HFFc6 (cell line): ENCODE measurements around the gene FOXI1. TPM values are rescaled to one million over a fixed set of nuclear protein-coding genes. Genes with fewer than 3 reads are reported as not detected.

ENCODE experiments used
- DNase-seq: peaks from one replicate; pipeline ENCODE4 v3.0.0-alpha.2; 2018
- H3K27ac Mint-ChIP-seq: 2 replicates; pipeline ENCODE4 v1.8.0; 2020; ENCODE audit warnings: mild to moderate bottlenecking, mixed read lengths
- H3K27me3 Mint-ChIP-seq: 2 replicates; pipeline ENCODE4 v1.8.0; 2021; ENCODE audit warnings: mild to moderate bottlenecking, moderate library complexity, mixed read lengths; ENCODE audit not compliant: insufficient read depth
- H3K36me3 Mint-ChIP-seq: 2 replicates; pipeline ENCODE4 v1.8.0; 2021; ENCODE audit warnings: low read depth, mixed read lengths
- H3K4me1 Mint-ChIP-seq: 2 replicates; pipeline ENCODE4 v1.8.0; 2020; ENCODE audit warnings: low read depth, mixed read lengths
- H3K4me3 Mint-ChIP-seq: 2 replicates; pipeline ENCODE4 v1.8.0; 2020; ENCODE audit warnings: mild to moderate bottlenecking, moderate library complexity, mixed read lengths
- H3K9me3 Mint-ChIP-seq: 2 replicates; pipeline ENCODE4 v1.8.0; 2020; ENCODE audit warnings: mild to moderate bottlenecking, mixed read lengths
- total RNA-seq, 6 experiments: library from RNA; stranded (reverse); fragmentation: NEBNext Ultra II Directional; extraction: Animal tissue kit (Norgen Biotek cat#: 25700); gene quantifications; 2 replicates in 1 of 6; 3 replicates in 5 of 6; pipeline ENCODE4 v1.2.3, GENCODE V29; 2021
- TF ChIP-seq, protein P1 (sequence below): fragments of 200-600 bp; sonication (generic); IDR thresholded peaks from 2 replicates; pipeline ENCODE4 v1.5.0; 2021; ENCODE audit warnings: antibody characterized with exemption, mild to moderate bottlenecking

The FOXI1 gene
- total RNA-seq, 6 experiments from 2014 or later: not detected

- H3K36me3 Mint-ChIP-seq: no peaks in the 10 kb centered on the region
- no peaks in the 10 kb centered on the region; the same call in 1 of the 2 replicates for H3K9me3 Mint-ChIP-seq
- TF ChIP-seq, protein P1, sequence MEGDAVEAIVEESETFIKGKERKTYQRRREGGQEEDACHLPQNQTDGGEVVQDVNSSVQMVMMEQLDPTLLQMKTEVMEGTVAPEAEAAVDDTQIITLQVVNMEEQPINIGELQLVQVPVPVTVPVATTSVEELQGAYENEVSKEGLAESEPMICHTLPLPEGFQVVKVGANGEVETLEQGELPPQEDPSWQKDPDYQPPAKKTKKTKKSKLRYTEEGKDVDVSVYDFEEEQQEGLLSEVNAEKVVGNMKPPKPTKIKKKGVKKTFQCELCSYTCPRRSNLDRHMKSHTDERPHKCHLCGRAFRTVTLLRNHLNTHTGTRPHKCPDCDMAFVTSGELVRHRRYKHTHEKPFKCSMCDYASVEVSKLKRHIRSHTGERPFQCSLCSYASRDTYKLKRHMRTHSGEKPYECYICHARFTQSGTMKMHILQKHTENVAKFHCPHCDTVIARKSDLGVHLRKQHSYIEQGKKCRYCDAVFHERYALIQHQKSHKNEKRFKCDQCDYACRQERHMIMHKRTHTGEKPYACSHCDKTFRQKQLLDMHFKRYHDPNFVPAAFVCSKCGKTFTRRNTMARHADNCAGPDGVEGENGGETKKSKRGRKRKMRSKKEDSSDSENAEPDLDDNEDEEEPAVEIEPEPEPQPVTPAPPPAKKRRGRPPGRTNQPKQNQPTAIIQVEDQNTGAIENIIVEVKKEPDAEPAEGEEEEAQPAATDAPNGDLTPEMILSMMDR: no peak
- H3K27ac Mint-ChIP-seq: no peak overlapping the region
- H3K4me3 Mint-ChIP-seq: no peak overlapping the region
- peaks cover 4% of the 10 kb centered on the region for H3K27me3 Mint-ChIP-seq
- DNase-seq: peak; percentile 55
- peaks cover 11% of the 10 kb centered on the region for H3K4me1 Mint-ChIP-seq
Measured at GRCh38 chr5:170132269-170132975, 26.7 kb downstream of the FOXI1 start.

GRCh38 chr5:170132976-170133448 lies 27.3 kb downstream of the FOXI1 start:
- no peak overlapping the region for H3K27ac Mint-ChIP-seq
- peaks cover 11% of the 10 kb centered on the region for H3K4me1 Mint-ChIP-seq
- TF ChIP-seq, protein P1: no peak
- no peak overlapping the region for H3K4me3 Mint-ChIP-seq
- H3K36me3 Mint-ChIP-seq: no peaks in the 10 kb centered on the region
- peaks cover 4% of the 10 kb centered on the region for H3K27me3 Mint-ChIP-seq
- DNase-seq: no peak
- no peaks in the 10 kb centered on the region; the same call in 1 of the 2 replicates for H3K9me3 Mint-ChIP-seq

- Mint-ChIP-seq H3K4me3 (no peak overlapping the region), H3K36me3 (no peaks in the 10 kb centered on the region), H3K4me1 (peaks cover 11% of the 10 kb centered on the region), H3K27ac (no peak overlapping the region), H3K9me3 (peaks cover 4% of the 10 kb centered on the region; the same call in 1 of the 2 replicates), H3K27me3 (peaks cover 12% of the 10 kb centered on the region)
- no peak for DNase-seq
- TF ChIP-seq, protein P1: no peak
Measured at GRCh38 chr5:170135796-170136490, 30.2 kb downstream of the FOXI1 start.

- H3K9me3 Mint-ChIP-seq: peaks cover 4% of the 10 kb centered on the region
- H3K4me1 Mint-ChIP-seq: peaks cover 11% of the 10 kb centered on the region
- no peak for DNase-seq
- TF ChIP-seq, protein P1: no peak
- no peaks in the 10 kb centered on the region for H3K36me3 Mint-ChIP-seq
- H3K27me3 Mint-ChIP-seq: peaks cover 16% of the 10 kb centered on the region
- H3K27ac Mint-ChIP-seq: no peak overlapping the region
- no peak overlapping the region for H3K4me3 Mint-ChIP-seq
Measured at GRCh38 chr5:170136506-170136905, 30.8 kb downstream of the FOXI1 start.

DNA sequence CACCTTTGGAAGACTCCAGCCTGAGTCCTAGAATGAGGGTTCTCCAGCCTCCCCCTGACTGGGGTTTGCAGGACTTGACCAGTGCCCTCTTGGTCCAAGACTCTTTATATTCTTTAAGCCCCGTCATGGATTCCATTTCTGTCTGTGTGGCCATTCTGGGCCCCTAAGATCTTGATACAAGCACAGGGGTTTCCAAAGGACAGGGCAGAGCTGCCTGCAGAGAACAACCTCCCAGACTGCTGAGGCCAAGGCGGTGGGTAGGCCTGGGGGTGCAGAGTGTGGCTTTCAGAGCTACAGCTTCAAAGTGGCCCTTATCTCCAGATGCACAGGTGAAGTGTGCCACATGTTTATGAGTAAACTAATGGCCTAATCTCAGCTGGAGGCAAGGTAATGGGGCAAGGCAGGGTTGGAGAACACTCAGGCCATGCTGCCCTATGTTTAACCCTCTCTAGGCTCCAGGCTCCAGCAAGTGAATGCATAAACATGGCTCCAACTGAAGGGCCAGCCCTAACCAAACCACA lies 32.1 kb downstream of the FOXI1 start:
- no peak overlapping the region for H3K27ac Mint-ChIP-seq
- H3K9me3 Mint-ChIP-seq: peaks cover 4% of the 10 kb centered on the region
- no peak for DNase-seq
- H3K4me1 Mint-ChIP-seq: peaks cover 3% of the 10 kb centered on the region
- no peak overlapping the region for H3K4me3 Mint-ChIP-seq
- no peaks in the 10 kb centered on the region for H3K36me3 Mint-ChIP-seq
- peaks cover 18% of the 10 kb centered on the region for H3K27me3 Mint-ChIP-seq
- TF ChIP-seq, protein P1: no peak
